CD4-positive, alpha-beta T cell treated with Interleukin-15 for 1 hour (primary cell): ENCODE data around the gene ARL17A.
"Not testable (repeated sequence)": the region's sequence is repeated elsewhere in the genome, so short reads cannot be mapped to it uniquely, and the experiment has no call there.

ENCODE experiments used
- DNase-seq: peaks from one replicate; pipeline ENCODE4 v3.0.0-alpha.2; 2020

ARL17A gene

DNA sequence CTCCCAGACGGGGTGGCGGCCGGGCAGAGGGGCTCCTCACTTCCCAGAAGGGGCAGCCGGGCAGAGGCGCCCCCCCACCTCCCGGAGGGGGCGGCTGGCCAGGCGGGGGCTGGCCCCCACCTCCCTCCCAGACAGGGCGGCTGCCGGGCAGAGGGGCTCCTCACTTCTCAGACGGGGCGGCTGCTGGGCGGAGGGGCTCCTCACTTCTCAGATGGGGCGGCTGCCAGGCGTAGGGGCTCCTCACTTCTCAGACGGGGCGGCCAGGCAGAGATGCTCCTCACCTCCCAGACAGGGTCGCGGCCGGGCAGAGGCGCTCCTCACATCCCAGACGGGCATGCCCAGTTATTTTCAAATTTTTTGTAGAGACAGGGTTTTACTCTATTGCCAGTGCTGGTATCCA, 44.8 kb downstream of the ARL17A start:
- not testable (repeated sequence) for DNase-seq

DNA sequence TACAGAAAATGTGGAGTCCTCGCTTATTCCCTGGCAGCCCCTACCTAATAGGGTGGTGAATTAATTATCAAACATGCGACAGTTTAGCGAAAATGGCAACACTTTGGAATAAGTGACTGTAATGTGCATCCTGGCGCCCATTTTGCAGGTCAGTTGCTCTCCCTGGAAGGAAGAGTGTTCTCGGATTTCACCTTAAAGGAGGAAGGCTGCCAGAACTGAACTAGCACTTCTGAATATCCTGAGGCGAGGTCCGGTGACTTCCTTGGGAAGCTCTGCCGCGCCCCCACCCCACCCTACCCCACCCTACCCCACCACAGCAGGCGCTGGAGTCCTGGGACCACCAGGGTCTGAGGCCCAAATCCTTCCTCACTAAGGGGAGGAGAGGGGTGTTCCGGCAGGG, 67.3 kb downstream of the ARL17A start, which contains the start of gene LRRC37A2:
Gene LRRC37A2 (plus strand): TSS at position 301 of the 400 bp plus-strand sequence. CDS start 245 bp downstream, outside the sequence.
- not testable (repeated sequence) for DNase-seq

GRCh38 chr17:46505896-46506295, 73.6 kb downstream of the ARL17A start:
- DNase-seq = not testable (repeated sequence)

GRCh38 chr17:46499437-46500139, 79.9 kb downstream of the ARL17A start:
- DNase-seq = not testable (repeated sequence)

GRCh38 chr17:46492021-46492420, 87.5 kb downstream of the ARL17A start:
- DNase-seq = not testable (repeated sequence)

- not testable (repeated sequence) for DNase-seq
These were observed 98.2 kb downstream of the ARL17A start for GRCh38 chr17:46481310-46481709.

- DNase-seq = not testable (repeated sequence)
These were observed 100.7 kb downstream of the ARL17A start for GRCh38 chr17:46478823-46479222.

DNA sequence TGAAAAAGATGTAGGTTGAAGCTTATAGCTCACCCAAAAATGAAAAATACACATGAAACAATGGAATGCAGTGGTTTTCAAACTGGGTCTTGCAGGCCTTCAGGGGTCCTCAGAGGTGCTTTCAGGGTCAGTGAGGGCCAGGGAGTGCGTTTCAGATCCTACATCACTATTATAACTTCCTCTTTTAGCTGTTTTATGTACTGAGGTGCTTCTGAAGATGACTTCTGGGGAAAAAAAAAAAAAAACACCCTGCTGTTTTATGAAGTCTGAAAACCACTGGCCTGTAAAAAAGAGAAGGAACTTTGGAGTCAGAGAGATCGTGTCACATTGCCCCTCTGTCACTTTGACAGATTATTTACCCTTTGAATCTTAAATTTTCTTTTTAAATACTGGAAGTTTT, 103.9 kb downstream of the ARL17A start:
- DNase-seq = not testable (repeated sequence)

DNA sequence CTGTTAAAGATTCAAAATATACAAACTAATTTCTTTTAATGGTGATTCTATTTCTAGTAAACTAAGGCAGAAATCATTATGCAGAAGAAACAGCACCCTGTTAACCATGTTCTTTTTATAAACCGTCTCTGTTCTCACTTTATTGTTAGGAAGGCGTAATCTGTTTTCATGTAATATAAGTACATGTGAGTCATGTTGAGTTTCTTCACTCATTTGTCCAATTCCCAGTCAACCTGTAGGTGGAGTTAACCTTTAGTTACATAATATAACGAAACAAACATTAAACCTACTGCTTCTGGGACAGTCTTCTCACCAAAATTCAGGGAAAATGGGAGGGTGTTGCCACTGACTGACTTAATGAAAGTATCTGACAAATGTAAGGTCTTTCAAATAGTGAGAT, 105.0 kb downstream of the ARL17A start:
- DNase-seq = not testable (repeated sequence)

- DNase-seq = not testable (repeated sequence)
These were observed 111.9 kb downstream of the ARL17A start for GRCh38 chr17:46467618-46468017.
